Measurements from ENCODE around the gene GOLGA5. TPM values are rescaled to one million over a fixed set of nuclear protein-coding genes. Genes with fewer than 3 reads are reported as not detected.
A peak's percentile ranks its signal among the peaks of the same experiment; 100 is the strongest.

Gene GOLGA5
- total RNA-seq, 1 donor from 2014 or later: 31.9 TPM

DNA sequence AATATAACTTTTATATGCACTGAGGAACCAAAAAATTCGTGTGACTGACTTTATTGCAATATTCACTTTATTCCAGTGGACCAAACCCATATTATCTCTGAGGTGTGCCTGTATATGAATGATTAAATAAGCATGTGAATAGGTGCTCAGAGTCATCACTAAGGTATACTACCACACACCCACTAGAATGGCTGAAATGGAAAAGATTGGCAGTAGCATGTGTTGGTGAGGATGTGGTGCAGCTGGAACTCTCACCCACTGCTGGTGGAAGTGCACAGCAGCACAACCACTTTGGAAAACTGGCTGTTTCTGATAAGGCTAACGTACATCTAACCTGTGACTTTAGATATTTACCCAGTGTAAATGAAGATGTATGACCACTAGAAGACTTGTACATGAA is 36.8 kb downstream of the GOLGA5 start:
- H3K4me1 ChIP-seq: no peaks in the 10 kb centered on the region
- no peak overlapping the region for H3K27ac ChIP-seq
- peaks cover 98% of the 10 kb centered on the region for H3K36me3 ChIP-seq
- ATAC-seq (no peak), DNase-seq (no peak)
- no peaks in the 10 kb centered on the region for H3K9me3 ChIP-seq
- TF ChIP-seq, protein P1, sequence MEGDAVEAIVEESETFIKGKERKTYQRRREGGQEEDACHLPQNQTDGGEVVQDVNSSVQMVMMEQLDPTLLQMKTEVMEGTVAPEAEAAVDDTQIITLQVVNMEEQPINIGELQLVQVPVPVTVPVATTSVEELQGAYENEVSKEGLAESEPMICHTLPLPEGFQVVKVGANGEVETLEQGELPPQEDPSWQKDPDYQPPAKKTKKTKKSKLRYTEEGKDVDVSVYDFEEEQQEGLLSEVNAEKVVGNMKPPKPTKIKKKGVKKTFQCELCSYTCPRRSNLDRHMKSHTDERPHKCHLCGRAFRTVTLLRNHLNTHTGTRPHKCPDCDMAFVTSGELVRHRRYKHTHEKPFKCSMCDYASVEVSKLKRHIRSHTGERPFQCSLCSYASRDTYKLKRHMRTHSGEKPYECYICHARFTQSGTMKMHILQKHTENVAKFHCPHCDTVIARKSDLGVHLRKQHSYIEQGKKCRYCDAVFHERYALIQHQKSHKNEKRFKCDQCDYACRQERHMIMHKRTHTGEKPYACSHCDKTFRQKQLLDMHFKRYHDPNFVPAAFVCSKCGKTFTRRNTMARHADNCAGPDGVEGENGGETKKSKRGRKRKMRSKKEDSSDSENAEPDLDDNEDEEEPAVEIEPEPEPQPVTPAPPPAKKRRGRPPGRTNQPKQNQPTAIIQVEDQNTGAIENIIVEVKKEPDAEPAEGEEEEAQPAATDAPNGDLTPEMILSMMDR (IDR thresholded peaks at IDR 0.05): no peak
- H3K27me3 ChIP-seq (ENCODE audit: low read depth): no peaks in the 10 kb centered on the region
- intact Hi-C loops (cut with DNase I): no loop called here
- H3K4me3 ChIP-seq: no peak overlapping the region

DNA sequence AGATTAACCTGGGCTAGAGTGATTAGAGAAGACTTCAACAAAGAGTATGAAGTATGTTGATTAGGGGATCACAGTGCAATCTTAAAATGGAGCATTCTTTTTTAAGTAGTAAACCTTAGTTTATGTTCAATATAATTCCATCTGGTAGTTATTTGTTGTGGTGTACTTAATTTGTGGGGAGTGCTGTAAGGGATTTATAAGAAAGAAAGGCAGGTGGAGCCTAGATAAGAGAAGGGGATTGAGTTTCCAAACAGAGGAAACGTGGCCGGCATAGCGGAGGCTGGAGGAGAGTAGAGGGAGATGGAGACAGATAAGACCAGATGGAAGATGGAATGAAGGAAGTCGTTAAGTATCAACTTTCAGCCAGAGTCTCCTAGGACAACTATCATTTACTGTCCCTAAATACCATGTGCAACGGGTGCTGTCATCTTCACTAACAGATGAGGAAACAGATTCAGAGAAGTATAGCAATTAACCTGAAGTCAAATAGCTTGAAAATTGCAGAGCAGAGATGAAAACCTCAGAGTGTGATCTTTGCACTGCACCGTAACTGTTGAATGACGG is 38.1 kb downstream of the GOLGA5 start:
- intact Hi-C loops (cut with DNase I): no loop called here

DNA sequence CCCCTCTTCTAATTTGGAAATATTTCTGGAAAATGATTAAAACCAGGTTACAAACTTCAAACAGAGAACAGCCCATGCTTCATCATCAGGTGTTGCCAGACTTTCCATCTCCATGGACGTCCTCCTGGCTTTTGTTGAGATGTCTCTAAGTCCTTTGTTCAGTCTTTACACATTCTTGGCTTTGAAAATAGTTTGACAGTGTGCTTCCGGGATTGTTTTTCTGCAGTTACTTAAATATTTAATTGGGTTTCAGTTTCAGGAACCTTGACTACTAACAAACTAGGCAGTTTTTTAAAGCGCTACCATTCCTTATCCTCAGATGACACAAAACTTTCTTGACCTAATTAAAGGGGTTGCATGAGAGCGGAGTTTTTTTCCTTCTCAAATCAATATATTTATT is 47.8 kb downstream of the GOLGA5 start:
- H3K36me3 ChIP-seq: peaks cover 54% of the 10 kb centered on the region
- H3K4me3 ChIP-seq: no peak overlapping the region
- ATAC-seq (no peak), DNase-seq (no peak)
- TF ChIP-seq, protein P1 (IDR thresholded peaks at IDR 0.05): no peak
- H3K4me1 ChIP-seq: peaks cover 5% of the 10 kb centered on the region
- no peak overlapping the region for H3K27ac ChIP-seq
- H3K27me3 ChIP-seq (ENCODE audit: low read depth): no peaks in the 10 kb centered on the region
- intact Hi-C loops (cut with DNase I): no loop called here
- H3K9me3 ChIP-seq: no peaks in the 10 kb centered on the region

More for the DNA sequence above, 38.1 kb downstream of the GOLGA5 start:
- no peaks in the 10 kb centered on the region for H3K9me3 ChIP-seq
- no peak overlapping the region for H3K27ac ChIP-seq
- H3K4me3 ChIP-seq: no peak overlapping the region
- DNase-seq (no peak), ATAC-seq (no peak)
- TF ChIP-seq, protein P1 (IDR thresholded peaks at IDR 0.05): no peak
- no peaks in the 10 kb centered on the region for H3K27me3 ChIP-seq (ENCODE audit: low read depth)
- peaks cover 98% of the 10 kb centered on the region for H3K36me3 ChIP-seq
- no peaks in the 10 kb centered on the region for H3K4me1 ChIP-seq

DNA sequence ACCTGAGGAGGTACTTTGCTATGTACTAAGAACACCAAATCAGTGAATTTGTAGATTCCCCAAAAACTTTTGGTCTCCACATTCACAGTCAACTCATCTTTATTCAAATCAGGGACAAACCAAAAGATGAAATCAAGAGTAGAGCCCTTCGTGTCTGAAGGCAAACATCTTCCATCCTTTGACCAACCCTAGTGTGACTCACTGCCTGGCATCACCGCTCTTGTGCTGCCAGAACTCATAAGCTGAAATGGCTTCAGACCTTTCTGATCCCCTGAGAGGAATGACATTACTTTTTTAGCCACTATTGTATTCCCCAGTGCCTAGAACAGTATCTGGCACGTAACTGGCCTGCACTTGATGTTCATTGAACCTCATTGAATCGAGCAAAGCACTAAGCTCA is 50.1 kb downstream of the GOLGA5 start:
- H3K27ac ChIP-seq: no peak overlapping the region
- intact Hi-C loops (cut with DNase I): no loop called here
- no peaks in the 10 kb centered on the region for H3K9me3 ChIP-seq
- peaks cover 31% of the 10 kb centered on the region for H3K36me3 ChIP-seq
- DNase-seq (no peak), ATAC-seq (no peak)
- no peak overlapping the region for H3K4me3 ChIP-seq
- TF ChIP-seq, protein P1 (IDR thresholded peaks at IDR 0.05): no peak
- no peaks in the 10 kb centered on the region for H3K27me3 ChIP-seq (ENCODE audit: low read depth)
- H3K4me1 ChIP-seq: peaks cover 14% of the 10 kb centered on the region

DNA sequence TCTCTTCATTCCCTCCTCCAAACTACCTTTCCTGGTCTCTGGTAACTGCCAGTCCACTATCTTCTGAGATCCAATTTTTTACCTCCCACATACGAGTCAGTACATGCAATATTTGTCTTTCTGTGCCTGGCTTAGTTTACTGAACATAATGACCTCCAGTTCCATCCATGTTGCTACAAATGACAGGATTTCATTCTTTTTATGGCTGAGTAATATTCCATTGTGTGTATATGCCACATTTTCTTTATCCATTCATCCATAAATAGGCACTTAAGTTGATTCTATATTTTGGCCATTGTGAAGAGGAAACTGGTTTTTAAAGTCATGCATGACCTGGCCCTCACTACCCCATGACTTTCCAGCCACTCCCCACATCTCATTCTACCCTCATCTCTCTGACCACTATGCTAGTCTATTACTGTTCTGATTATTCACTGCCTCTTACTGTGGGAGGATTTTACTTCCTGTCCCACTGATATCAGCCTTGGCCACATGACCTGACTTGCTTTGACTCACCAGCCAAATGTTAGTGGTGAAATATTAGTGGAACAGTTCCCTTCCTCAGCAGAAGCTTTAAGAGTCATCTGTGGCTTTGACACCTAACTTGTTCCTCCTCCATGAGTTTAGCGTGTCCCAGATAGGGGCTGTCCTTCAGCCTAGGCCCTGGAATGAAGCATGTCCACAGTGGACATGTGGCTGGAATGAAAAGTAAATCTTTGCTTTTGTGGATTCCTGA is 52.2 kb downstream of the GOLGA5 start:
- no peak overlapping the region for H3K27ac ChIP-seq
- no peak overlapping the region for H3K4me3 ChIP-seq
- DNase-seq (no peak), ATAC-seq (peak; percentile 85 to 88)
- H3K9me3 ChIP-seq: no peaks in the 10 kb centered on the region
- TF ChIP-seq, protein P1 (IDR thresholded peaks at IDR 0.05): no peak
- peaks cover 10% of the 10 kb centered on the region for H3K36me3 ChIP-seq
- no peaks in the 10 kb centered on the region for H3K27me3 ChIP-seq (ENCODE audit: low read depth)
- peaks cover 14% of the 10 kb centered on the region for H3K4me1 ChIP-seq
- intact Hi-C loops (cut with DNase I): no loop called here
